HepG2 (cell line): ENCODE measurements around the gene CCL19. TPM values are rescaled to one million over a fixed set of nuclear protein-coding genes. Genes with fewer than 3 reads are reported as not detected.

ENCODE experiments used
- FOSL2 ChIP-seq: sonication (generic); formaldehyde crosslinking; IDR thresholded peaks from 2 replicates; pipeline ENCODE4 v1.4.0; 2020; ENCODE audit warnings: missing genetic modification reagents
- HNF1B ChIP-seq: sonication (generic); formaldehyde crosslinking; IDR thresholded peaks from 2 replicates; pipeline ENCODE4 v1.5.1; 2020; ENCODE audit warnings: mild to moderate bottlenecking, moderate library complexity, missing genetic modification reagents
- KLF6 ChIP-seq: IDR thresholded peaks from 2 replicates; pipeline ENCODE4 v1.8.0; 2016; ENCODE audit warnings: missing biosample characterization, missing genetic modification reagents
- MBNL3 ChIP-seq: fragments of 250-450 bp; sonication (Bioruptor Pico); conservative IDR thresholded peaks from 2 replicates; pipeline ENCODE4 v1.8.0; 2022; ENCODE audit warnings: mild to moderate bottlenecking, inconsistent platforms
- NR3C1 ChIP-seq: sonication (generic); formaldehyde crosslinking; IDR thresholded peaks from 2 replicates; pipeline ENCODE4 v1.4.0; 2020; ENCODE audit warnings: missing genetic modification reagents
- RXRB ChIP-seq: IDR thresholded peaks from 2 replicates; pipeline ENCODE4 v1.6.1; 2016; ENCODE audit warnings: borderline replicate concordance, missing genetic modification reagents, missing compliant biosample characterization
- SNAPC2 ChIP-seq: sonication (generic); formaldehyde crosslinking; IDR thresholded peaks from 2 replicates; pipeline ENCODE4 v1.8.1; 2022; ENCODE audit warnings: mild to moderate bottlenecking, missing genetic modification reagents
- ZNF138 ChIP-seq: sonication (generic); formaldehyde crosslinking; IDR thresholded peaks from 2 replicates; pipeline ENCODE4 v1.5.0; 2020; ENCODE audit warnings: mild to moderate bottlenecking, low read depth, missing genetic modification reagents
- ZSCAN31 ChIP-seq: sonication (generic); formaldehyde crosslinking; IDR thresholded peaks from 2 replicates; pipeline ENCODE4 v1.5.0; 2020; ENCODE audit warnings: low read depth, mild to moderate bottlenecking, missing genetic modification reagents
- polyA plus RNA-seq, 8 experiments: library from polyadenylated mRNA; depleted of rRNA in 3 of 8; stranded (reverse) in 7 of 8; unstranded in 1 of 8; fragments of >200 nt; fragmentation: Illumina TruSeq in 4 of 8; extraction: Trizol in 4 of 8; gene quantifications; 2 replicates each; pipeline versions ENCODE4 v1.2.1 to v1.2.3, GENCODE V29; 2011 to 2016; ENCODE audit warnings: low read depth in 4 of 8, missing spikeins in 1 of 8, mixed read lengths in 1 of 8; ENCODE audit not compliant: insufficient read depth in 1 of 8
- total RNA-seq, 5 experiments: library from RNA; depleted of rRNA; stranded (reverse); fragments of >200 nt; fragmentation: Illumina TruSeq; extraction: Trizol; gene quantifications; 2 replicates each; pipeline ENCODE4 v1.2.3, GENCODE V29; 2016; ENCODE audit warnings: low read depth in 1 of 5
- TF ChIP-seq, protein P1 (sequence below): sonication (generic); formaldehyde crosslinking; IDR thresholded peaks from 2 replicates; pipeline ENCODE4 v1.4.0; 2020; ENCODE audit warnings: missing genetic modification reagents
- TF ChIP-seq, protein P2 (sequence below): sonication (generic); formaldehyde crosslinking; IDR thresholded peaks from 2 replicates; pipeline ENCODE4 v1.9.0; 2021; ENCODE audit warnings: missing genetic modification reagents, borderline replicate concordance
- TF ChIP-seq, protein P3 (sequence below): sonication (generic); formaldehyde crosslinking; IDR thresholded peaks from 2 replicates; pipeline ENCODE4 v1.4.0; 2020; ENCODE audit warnings: mild to moderate bottlenecking, missing genetic modification reagents, borderline replicate concordance
- TF ChIP-seq, protein P4 (sequence below): IDR thresholded peaks from 2 replicates; pipeline ENCODE4 v1.6.1; 2016; ENCODE audit warnings: missing compliant biosample characterization, missing genetic modification reagents, borderline replicate concordance
- TF ChIP-seq, protein P5 (sequence below): sonication (generic); formaldehyde crosslinking; IDR thresholded peaks from 2 replicates; pipeline ENCODE4 v1.9.0; 2021; ENCODE audit warnings: missing genetic modification reagents, mild to moderate bottlenecking, borderline replicate concordance

Gene CCL19
- total and polyA plus RNA-seq, 2 of the 13 experiments (the other 11 are each of a cell fraction or from before 2014, with no cell fraction given) = not detected

DNA sequence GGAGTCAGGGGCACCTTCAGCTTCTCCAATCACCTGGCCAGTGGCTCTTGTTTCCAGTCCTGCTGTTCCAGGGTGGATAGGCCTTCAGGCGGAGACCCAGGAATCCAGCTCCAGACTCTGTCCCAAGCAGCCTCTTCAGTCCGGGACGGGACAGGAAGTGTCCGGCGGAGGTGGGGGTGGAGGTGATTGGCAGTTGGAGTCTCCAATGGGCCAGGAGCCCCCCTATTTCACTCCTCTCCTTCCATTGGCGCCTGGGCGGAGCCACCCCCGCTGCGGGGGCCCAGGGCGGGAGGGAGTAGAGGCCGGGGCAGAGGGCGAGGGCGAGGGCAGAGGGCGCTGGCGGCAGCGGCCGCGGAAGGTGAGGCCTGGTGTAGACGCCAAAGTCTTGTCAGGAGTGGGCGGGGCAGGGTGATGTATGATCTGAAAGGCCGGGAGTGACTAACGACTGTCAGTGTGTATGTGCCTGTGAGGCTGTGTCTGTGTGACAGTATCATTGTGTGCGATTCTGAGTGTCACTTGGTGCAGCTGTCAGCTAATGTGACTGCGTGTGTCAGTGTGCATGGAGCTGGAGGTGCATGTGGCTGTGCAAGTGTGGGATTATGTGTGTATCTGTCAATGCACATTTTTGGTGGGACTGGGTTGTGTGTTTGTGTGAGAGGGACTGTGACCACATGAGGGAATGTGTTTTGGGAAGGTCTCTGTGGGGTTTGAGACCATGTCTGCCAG is 39.0 kb downstream of the CCL19 start, which contains the start of gene IL11RA (continued):
- TF ChIP-seq, protein P1, sequence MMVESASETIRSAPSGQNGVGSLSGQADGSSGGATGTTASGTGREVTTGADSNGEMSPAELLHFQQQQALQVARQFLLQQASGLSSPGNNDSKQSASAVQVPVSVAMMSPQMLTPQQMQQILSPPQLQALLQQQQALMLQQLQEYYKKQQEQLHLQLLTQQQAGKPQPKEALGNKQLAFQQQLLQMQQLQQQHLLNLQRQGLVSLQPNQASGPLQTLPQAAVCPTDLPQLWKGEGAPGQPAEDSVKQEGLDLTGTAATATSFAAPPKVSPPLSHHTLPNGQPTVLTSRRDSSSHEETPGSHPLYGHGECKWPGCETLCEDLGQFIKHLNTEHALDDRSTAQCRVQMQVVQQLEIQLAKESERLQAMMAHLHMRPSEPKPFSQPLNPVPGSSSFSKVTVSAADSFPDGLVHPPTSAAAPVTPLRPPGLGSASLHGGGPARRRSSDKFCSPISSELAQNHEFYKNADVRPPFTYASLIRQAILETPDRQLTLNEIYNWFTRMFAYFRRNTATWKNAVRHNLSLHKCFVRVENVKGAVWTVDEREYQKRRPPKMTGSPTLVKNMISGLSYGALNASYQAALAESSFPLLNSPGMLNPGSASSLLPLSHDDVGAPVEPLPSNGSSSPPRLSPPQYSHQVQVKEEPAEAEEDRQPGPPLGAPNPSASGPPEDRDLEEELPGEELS = peak; percentile 74; the same call in 1 of the 2 replicates
- TF ChIP-seq, protein P2, sequence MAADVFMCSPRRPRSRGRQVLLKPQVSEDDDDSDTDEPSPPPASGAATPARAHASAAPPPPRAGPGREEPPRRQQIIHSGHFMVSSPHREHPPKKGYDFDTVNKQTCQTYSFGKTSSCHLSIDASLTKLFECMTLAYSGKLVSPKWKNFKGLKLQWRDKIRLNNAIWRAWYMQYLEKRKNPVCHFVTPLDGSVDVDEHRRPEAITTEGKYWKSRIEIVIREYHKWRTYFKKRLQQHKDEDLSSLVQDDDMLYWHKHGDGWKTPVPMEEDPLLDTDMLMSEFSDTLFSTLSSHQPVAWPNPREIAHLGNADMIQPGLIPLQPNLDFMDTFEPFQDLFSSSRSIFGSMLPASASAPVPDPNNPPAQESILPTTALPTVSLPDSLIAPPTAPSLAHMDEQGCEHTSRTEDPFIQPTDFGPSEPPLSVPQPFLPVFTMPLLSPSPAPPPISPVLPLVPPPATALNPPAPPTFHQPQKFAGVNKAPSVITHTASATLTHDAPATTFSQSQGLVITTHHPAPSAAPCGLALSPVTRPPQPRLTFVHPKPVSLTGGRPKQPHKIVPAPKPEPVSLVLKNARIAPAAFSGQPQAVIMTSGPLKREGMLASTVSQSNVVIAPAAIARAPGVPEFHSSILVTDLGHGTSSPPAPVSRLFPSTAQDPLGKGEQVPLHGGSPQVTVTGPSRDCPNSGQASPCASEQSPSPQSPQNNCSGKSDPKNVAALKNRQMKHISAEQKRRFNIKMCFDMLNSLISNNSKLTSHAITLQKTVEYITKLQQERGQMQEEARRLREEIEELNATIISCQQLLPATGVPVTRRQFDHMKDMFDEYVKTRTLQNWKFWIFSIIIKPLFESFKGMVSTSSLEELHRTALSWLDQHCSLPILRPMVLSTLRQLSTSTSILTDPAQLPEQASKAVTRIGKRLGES (CRISPR knock-in tag) = no peak
- peak; percentile 80 for TF ChIP-seq RXRB (CRISPR knock-in tag)
- no peak for TF ChIP-seq ZSCAN31 (CRISPR knock-in tag)
- no peak for TF ChIP-seq ZNF138
- TF ChIP-seq, protein P3, sequence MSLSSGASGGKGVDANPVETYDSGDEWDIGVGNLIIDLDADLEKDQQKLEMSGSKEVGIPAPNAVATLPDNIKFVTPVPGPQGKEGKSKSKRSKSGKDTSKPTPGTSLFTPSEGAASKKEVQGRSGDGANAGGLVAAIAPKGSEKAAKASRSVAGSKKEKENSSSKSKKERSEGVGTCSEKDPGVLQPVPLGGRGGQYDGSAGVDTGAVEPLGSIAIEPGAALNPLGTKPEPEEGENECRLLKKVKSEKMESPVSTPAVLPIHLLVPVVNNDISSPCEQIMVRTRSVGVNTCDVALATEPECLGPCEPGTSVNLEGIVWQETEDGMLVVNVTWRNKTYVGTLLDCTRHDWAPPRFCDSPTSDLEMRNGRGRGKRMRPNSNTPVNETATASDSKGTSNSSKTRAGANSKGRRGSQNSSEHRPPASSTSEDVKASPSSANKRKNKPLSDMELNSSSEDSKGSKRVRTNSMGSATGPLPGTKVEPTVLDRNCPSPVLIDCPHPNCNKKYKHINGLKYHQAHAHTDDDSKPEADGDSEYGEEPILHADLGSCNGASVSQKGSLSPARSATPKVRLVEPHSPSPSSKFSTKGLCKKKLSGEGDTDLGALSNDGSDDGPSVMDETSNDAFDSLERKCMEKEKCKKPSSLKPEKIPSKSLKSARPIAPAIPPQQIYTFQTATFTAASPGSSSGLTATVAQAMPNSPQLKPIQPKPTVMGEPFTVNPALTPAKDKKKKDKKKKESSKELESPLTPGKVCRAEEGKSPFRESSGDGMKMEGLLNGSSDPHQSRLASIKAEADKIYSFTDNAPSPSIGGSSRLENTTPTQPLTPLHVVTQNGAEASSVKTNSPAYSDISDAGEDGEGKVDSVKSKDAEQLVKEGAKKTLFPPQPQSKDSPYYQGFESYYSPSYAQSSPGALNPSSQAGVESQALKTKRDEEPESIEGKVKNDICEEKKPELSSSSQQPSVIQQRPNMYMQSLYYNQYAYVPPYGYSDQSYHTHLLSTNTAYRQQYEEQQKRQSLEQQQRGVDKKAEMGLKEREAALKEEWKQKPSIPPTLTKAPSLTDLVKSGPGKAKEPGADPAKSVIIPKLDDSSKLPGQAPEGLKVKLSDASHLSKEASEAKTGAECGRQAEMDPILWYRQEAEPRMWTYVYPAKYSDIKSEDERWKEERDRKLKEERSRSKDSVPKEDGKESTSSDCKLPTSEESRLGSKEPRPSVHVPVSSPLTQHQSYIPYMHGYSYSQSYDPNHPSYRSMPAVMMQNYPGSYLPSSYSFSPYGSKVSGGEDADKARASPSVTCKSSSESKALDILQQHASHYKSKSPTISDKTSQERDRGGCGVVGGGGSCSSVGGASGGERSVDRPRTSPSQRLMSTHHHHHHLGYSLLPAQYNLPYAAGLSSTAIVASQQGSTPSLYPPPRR (CRISPR knock-in tag) = peak; percentile 51; the same call in 1 of the 2 replicates
- TF ChIP-seq, protein P4, sequence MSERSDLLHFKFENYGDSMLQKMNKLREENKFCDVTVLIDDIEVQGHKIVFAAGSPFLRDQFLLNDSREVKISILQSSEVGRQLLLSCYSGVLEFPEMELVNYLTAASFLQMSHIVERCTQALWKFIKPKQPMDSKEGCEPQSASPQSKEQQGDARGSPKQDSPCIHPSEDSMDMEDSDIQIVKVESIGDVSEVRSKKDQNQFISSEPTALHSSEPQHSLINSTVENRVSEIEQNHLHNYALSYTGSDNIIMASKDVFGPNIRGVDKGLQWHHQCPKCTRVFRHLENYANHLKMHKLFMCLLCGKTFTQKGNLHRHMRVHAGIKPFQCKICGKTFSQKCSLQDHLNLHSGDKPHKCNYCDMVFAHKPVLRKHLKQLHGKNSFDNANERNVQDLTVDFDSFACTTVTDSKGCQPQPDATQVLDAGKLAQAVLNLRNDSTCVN (CRISPR knock-in tag) = no peak
- TF ChIP-seq MBNL3 (CRISPR knock-in tag) = no peak
- peak; percentile 45 for TF ChIP-seq HNF1B (CRISPR knock-in tag)
- TF ChIP-seq, protein P5, sequence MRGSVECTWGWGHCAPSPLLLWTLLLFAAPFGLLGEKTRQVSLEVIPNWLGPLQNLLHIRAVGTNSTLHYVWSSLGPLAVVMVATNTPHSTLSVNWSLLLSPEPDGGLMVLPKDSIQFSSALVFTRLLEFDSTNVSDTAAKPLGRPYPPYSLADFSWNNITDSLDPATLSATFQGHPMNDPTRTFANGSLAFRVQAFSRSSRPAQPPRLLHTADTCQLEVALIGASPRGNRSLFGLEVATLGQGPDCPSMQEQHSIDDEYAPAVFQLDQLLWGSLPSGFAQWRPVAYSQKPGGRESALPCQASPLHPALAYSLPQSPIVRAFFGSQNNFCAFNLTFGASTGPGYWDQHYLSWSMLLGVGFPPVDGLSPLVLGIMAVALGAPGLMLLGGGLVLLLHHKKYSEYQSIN (CRISPR knock-in tag) = no peak
- 0 out of 2 replicates have a peak, but pooled peaks have one; percentile 37 for TF ChIP-seq SNAPC2
- no peak for TF ChIP-seq NR3C1
- TF ChIP-seq FOSL2 = peak; percentile 66
- no peak for TF ChIP-seq KLF6 (CRISPR knock-in tag)
